ENCODE results near the gene CIPC.

CIPC gene

DNA sequence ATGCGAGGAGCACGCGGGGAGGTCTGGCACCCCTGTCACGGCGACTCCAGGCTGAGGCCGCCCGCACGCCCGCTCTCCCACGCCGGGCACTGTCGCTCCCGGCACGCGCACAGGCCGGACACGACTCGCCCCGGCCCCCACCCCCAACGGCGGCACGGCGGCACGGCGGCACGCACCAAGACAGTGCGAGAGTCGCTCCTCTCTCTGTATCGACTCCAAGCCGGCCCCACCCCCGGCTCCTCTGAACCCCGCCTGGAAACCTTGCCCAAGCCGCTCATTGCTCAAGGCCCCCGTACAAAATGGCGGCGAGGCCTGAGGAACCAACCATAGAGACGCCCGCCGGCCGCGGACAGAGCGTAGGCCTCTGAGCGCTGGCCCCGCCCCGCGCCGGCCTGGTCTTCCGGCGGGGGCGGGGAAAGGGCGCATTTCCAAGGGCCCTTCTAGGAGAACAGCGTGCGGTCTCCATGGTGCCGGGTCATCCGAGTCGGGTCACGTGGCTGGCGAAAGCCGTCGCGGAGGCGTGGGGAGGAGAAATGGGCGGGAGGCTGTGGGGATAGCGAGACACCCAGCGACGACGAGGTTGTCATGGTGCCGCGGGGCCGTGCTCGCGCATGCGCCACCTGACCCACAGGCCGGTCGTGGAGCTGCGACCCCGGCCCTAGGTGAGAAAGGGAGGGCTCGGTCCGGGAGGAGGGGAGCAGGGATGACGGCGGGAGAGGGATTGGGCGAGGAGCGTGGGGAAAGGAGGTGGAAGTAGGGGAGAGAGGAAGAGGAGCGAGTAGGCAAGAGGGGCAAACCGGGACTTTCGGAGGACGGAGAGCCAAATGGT, at the start of gene CIPC:
CIPC (plus strand) TSS at position 559 of the 829 bp plus-strand sequence. CDS start 7,451 bp downstream, outside the sequence.
- DNase-seq (ENCODE audit: low read depth), result peak; percentile 100

GRCh38 chr14:77051116-77051515, 46.9 kb upstream of the CIPC start:
- no peak for DNase-seq (ENCODE audit: low read depth)

DNA sequence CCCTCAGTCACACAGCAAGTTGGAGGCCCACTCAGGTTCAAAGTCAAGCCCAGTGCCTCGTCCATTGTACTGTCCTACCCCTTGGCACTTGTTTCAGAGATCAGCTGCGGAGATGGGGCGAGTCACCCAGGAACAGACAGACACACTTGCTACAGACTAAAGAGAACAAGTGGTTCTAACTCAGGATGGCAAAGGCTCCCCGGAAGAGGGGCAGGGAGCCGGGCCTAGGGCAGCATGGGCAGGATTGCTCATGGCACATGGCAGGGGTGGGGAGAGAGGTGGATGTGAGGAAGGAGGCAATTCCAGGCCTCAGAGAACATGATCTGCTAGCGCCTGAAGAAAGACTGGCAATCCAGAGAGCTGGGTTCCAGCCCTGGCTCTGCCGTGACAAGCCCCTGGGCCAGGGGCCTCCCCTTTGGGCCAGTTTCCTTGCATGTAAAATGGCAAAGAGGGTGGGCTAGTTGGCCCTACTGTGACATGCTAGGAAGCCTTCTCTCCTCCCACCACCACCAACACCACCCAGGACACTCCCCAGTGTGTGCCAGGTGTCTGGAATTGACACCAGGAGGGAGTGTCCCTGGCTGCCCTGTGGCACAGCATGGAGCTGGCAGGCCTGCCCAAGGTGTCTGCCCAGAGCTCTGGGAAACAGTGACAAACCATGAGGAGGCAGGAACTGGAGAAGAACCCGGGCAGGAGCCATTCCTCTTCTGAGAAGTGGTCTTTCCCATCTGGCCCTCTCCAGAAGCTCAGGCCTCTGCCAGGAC, 45.6 kb upstream of the CIPC start:
- DNase-seq (ENCODE audit: low read depth), result no peak

DNA sequence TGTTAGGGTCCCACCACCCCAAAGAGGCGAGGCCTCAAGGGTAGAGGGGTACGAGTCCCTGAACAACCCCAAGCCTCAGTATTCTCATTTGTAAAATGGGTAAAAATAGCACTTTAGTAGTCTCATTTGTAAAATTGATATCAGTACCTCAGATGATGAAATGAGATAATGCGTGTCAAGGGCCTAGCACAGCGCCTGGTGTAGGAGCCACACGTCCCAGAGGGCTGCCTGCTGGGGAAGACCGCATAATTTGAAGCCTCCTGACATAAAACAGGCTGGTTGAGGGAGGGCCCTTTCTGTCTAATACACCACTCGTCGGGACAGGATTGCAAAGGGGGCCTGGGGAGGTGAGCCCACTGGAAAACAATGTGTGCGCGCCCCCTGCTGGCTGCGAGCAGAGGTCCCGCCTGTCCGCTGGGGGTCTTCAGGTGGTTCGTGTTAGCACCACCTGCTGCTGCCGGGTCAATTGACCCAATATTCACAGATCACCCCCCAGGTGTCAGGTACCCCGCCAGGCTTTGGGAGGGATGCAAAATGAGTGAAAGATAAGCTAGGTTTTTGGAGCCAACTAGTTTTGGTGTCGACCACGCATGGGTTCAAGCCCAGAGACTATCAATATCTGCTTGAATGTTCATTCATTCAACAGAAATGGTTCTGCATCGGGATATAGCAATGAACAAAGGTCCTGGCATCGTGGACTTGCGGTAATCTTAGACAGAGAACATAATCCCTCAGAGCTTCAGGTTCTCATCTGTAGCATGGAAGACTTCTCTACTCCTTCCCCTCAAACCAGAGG, 44.8 kb upstream of the CIPC start:
- peak; percentile 79 for DNase-seq (ENCODE audit: low read depth)

DNA sequence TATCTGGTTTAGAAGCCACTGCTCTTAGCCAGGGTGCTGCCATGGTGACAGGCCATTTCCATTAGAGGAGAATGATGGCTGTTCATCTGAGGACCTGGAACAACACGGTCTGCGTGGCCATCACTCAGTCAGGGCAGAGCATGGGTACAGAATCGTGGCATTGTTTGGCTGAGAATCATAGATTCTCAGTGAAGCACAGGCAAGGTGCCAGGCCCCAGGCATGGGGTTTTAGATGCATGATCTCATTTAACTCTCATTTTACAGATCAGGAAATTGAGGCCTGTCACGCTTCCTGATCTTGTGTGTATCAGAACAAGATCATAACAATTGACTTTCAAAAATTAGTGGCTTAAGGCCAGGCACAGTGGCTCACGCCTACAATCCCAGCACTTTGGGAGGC, 42.8 kb upstream of the CIPC start:
- no peak for DNase-seq (ENCODE audit: low read depth)

DNA sequence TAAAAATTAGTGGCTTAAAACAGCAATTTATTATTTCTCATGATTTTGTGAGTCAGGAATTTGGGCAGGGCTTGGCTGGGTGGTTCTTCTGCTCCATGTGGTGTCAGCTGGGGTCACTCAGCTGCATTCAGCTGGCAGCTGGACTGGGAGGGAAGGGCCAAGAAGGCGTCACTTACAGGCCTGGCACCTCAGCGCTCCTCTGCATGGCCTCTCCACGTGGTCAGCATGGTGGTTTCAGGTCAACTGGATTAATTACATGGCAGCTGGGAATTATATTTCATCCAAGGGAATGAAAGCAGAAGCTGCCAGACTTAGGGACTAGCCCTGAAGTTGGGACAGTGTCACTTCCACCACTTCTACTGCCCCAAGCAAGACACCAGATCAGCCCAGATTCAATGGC, 42.1 kb upstream of the CIPC start:
- no peak for DNase-seq (ENCODE audit: low read depth)

- DNase-seq (ENCODE audit: low read depth), result no peak
Measured at GRCh38 chr14:77058117-77058516, 39.9 kb upstream of the CIPC start.

DNA sequence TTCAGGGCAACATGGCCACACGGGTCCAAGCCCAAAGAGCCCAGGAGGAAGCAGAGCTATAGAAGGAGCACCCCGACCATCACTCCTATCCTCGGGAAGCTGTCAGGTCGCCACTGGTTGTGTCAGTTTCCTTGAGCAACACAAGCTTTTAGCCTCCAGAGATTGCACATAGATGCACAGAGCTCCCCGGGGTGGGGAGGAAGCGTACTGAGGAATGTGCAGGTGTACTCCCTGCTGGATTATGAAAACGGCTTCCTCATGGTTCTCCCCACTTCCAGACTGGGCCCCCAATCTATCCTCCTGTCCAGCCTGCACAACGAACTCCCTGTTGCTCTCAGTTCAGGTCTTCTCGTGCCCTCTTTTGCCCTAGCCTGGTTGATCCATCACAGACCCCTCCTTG, 39.3 kb upstream of the CIPC start:
- DNase-seq (ENCODE audit: low read depth), result no peak

DNA sequence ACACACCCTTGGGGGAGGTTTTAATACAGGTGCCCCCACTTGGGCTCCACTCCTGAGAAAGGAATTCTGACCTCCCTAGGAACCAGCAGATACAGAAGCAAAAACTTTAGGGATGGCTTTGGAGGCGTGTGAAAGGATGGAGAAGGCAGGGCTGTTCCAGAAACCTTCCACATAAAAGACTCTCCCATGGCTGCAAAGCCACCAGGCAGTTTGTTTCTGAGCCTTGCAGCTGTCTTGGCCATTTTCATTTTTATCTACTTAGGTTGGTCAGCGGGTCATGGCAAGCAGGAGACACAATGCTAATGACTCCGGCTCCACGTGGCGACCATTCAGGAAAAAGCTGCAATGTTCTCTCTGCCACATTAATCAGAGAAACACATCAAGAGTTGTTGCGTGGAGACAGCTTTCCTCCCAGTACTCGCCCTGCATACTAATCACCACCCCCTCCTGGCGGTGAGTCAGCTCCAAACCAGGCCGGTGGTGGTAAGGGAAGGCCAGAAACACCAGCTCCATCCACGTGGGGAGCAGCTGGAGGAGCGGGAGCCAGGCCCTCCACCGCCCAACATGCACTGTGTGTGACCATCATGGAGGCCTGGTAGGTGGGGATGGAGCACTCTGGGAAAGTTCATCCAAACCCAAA, 38.7 kb upstream of the CIPC start:
- no peak for DNase-seq (ENCODE audit: low read depth)

DNA sequence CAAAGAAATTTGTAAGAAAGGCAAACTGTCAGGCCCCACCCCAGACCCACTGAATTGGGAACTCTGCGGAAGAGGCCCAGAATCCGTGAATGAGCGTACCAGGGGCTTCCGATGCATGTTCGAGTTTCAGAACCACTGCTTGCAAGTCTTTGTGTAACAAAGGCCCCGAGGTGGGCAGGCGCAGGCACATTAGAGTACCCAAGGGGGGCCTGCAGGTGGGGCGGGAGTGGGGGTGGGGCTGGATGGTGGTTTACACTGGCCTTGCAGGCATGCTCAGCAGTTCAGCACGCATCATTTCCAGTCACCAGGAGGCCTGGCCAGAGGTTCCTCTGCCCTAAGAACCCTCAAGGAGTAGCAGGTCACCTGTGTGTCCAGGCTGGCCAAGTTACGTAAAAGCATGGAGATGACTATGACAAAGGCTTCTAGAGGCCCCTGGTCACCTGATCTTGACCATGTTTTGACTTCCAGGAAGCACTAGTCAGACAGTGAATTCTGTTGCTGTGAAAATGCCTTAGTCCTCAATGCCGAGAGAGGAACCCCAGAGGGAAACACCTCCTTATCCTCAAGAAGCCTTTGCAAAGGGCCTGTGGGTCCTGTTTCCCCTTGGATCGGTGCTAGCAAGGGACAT, 36.3 kb upstream of the CIPC start:
- no peak for DNase-seq (ENCODE audit: low read depth)

- no peak for DNase-seq (ENCODE audit: low read depth)
Measured at GRCh38 chr14:77062261-77062660, 35.8 kb upstream of the CIPC start.

DNA sequence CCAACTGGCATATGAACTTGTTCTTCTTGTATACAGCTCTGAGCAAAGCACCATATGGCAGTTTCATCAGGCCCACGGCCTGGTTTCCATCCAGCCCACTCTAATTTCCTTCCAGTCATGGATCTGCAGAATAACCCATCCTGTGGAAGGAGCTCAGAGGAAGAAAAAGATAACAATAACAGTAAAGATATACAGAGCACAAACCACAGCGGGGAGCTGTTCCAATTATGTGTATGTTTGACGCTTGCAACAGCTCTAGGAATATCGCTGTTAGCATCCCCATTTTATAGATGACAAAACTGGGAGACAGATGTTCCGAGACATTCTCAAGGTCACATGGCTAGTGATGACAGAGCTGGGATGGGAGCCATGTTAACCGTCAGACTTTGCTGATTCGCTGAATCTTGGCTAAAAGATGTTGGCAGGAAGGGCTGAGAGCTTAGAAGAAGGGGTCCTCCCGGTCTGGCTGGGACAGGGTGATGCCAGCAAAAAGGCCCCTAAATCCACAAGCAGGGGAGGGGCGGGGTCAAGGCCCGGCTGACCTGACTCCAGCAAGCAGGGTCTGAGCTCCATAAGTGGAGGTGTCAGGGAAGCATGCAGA, 34.4 kb upstream of the CIPC start:
- DNase-seq (ENCODE audit: low read depth), result no peak

GRCh38 chr14:77064521-77065178, 33.4 kb upstream of the CIPC start:
- no peak for DNase-seq (ENCODE audit: low read depth)

- no peak for DNase-seq (ENCODE audit: low read depth)
Measured at GRCh38 chr14:77065851-77066577, 32.0 kb upstream of the CIPC start.

DNA sequence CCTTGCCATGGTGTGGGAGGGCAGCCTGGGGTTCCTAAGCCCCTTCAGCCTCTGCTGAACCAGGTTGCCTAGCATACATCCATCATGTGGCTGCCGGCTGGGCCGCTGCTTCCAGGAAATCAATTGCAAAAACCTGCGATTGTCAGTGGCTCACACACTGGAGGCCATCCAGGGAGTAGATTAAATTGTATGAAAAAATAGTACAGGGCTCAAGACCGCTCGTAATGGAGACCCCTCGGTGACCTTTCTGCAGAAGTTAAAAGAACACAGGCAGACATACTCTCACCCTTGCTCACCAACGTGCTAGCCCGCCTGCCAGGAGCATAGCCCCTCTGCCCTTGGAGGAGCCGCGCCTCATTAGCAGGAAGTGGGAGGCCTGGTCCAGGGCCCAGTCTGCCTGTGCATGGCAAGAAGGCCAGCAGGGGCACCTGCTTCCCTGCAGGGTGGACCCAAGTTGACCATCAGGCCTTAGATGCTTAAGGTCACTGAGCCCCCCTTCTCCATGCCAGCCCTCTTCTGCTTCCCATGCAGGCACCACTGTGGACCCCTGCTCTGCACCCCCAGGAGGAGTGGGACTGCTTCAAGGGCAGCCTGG, 31.4 kb upstream of the CIPC start:
- no peak for DNase-seq (ENCODE audit: low read depth)

DNA sequence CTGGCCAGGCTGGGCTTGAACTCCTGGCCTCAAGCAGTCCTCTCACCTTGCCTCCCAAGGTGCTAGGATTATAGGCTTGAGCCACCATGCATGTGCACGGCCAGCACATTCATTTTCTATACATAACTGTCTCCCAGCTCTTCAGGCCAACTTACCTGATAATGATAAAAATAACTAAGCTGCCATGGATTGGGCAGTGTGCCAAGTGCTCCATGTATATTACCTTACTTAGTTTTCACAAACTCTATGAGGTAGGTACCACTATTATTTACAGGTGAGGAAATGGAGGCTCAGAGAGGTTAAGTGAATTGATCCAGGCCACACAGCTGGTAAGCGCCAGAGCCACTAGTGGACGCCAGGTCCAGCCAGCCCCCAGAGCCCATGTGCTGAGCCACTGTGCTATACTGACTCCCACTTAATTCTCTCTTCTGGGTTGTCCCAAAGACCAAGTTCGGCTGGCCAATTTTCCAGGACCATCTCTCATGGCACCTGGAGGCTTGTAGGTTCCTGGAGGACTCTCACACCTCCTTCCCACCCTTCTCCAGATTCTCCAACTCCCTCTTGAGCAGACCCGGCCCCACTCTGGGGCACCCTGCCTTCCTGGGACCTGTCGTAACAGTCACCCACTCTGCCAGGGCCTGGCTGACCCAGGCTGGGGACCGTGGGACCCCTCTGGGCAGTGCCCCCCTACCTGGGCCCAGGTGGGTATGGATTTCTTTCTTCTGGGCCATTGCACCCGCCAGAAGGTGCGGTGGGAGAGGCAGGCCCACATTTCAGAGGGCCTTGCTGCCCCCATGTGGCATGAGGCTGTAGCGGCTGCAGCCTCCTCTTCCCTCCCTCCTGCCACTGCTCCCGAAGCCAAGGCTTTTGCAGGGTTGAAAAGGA, 30.2 kb upstream of the CIPC start:
- DNase-seq (ENCODE audit: low read depth), result peak; percentile 28

DNA sequence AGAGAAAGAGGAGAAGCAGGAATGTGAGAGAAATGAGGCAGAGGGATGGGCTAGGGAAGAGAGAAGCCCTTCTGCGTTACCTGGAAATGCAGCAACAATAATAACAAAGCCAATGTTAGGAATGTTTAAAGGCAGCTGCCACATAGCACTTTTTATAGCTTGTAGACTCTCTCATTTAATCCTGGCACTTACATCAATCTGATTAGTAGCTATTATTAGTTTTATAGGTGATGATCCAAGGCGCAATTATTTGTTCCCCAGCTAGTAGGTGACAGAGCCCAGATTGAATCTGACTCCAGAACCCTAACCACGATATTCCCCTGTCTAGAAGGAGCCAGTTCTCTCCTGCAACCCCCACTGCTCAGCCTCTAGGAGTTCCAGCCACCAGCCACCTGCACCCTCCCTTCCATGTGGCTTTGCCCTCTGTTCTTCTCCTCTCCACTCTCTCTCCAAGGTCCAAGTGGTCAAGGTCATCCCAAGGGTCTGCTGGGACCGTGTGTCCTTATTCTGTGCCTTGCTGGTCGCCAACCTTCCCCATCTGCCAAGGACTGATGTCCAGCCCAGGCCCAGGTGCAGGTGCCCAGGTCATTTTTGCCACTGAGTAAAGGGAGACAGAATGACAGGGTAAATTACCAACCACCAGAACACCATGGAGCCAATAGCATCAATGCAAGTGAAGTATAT, 29.4 kb upstream of the CIPC start:
- DNase-seq (ENCODE audit: low read depth), result no peak

DNA sequence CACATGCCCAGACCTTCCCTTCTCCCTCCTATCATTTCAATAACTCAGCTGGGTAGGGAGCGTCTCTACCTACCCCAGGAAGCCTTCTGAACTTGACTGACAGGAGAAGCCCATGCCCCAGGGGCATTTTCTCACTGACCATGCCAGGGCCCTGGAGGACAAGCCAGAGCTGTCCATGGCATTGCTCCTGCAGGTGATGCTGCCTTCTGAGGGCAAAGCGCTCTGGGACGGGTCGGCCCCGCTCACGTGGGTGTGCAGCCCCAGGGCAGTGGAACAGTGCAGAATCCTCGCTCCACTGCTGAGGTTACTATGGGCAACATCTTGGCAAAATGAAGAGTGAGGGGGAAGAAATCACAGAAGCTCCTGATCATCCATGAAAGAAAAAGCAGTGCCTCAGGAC, 28.5 kb upstream of the CIPC start:
- no peak for DNase-seq (ENCODE audit: low read depth)
